GM21381 (cell line): ENCODE results near the gene KIAA1328.
"Not testable (repeated sequence)": the region's sequence is repeated elsewhere in the genome, so short reads cannot be mapped to it uniquely, and the experiment has no call there.

ENCODE experiments used
- ATAC-seq: cut with Tn5 transposase; IDR thresholded peaks from one replicate; pipeline ENCODE4 v1.9.1; 2021; ENCODE audit warnings: mild to moderate bottlenecking, moderate library complexity; ENCODE audit not compliant: unreplicated experiment

The KIAA1328 gene

DNA sequence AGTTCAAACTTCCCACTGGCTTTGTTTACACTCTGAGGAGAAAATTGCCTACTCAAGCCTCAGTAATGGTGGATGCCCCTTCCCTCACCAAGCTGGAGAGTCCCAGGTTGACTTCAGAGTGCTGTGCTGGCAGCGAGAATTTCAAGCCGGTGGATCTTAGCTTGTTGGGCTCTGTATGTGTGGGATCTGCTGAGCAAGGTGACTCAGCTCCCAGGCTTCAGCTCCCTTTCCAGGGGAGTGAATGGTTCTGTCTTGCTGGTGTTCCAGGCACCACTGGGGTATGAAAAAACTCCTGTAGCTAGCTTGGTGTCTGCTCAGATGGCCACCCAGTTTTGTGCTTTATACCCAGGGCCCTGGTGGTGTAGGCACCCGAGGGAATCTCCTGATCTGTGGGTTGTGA, 50.9 kb downstream of the KIAA1328 start:
- not testable (repeated sequence) for ATAC-seq

DNA sequence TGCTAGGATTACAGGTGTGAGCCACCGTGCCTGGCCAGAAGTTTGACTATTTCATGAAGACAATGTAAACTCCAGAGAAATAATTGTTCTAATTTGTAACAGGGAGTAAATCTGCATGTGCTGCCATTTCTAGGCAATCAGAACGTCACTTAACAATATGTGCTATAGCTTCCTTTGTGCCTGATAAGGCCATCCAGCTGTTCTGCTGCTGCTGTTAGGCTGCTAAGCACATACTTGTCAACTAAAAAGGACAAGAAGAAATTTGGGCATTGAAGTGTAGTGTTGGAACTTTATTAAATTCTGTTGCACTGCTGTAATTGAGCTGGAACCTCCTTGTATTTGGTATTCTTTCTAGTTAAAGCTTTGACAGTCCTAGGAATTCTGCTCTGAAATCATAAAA, 57.1 kb downstream of the KIAA1328 start:
- no peak for ATAC-seq

DNA sequence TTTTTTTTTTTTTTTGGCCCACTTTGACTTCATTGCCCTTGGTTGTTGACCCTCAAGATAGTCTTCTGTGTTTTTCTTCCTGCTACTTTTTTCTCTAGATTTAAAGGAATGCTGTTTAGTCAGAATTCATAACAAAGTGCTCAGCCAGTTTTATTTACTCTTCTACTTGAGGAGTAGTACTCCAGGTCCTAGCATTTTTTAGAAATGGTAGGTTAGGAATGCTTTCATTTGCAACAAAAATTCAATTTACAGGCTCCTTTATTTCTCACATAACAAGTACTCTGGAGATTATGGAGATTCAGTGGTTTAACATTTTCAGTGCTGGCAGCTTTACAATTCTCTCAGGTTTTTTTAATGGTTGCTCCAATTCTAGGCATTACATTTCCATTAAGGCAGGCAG, 58.2 kb downstream of the KIAA1328 start:
- no peak for ATAC-seq

DNA sequence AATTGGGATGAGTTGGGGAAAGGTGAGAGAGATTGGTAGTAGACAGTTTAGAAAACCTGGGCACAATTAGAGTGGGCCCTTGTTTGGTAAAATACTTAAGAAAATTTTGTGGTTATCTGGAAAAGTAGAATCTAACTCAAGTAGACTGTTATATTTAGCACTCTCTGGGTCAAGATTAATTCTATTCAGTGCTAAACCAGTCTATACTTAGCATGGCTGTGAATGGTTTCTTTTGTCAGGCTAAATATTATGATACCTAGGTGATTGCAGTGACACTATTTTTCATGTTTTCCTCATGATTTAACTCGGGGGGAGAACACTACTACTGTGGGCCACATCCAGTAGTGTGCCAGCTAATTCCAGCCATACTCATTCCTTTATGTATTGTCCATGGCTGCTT, 58.9 kb downstream of the KIAA1328 start:
- ATAC-seq, result no peak

DNA sequence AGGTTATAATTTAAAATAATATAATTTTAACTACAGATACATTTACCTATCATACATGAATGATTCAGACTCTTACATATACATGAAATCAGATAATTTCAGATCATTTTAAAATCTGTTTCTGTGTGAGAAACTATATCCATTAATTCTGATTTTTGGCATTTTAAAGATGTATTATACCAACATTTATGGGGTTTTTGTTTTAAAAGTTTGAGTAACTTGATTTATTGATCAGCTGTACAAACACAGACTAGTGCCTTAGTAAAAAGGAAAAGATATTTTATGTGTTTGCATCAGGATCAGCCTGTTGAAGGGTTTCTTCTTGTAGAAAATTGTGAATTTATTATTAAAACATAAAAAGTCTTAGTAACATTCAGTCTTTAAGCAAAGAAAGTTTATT, 59.9 kb downstream of the KIAA1328 start:
- ATAC-seq, result no peak

DNA sequence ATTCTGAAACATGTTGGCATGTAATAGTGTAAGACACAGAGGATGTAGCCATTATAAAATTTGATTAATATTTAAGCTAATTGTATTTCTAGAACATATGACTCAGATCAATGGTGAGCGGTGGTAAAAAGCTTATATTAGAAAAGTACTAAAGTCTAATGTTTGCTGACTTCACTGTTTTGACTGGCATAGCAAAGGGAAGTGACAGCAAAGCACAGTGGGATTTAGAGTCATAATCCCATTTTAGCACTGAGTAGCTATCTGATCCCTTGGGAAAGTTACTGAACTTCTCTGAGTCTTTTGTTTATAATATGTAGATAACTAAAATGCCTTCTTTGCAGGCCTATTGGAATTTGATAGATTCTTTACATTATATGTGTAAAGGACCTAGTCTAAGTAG, 60.4 kb downstream of the KIAA1328 start:
- ATAC-seq, result no peak

DNA sequence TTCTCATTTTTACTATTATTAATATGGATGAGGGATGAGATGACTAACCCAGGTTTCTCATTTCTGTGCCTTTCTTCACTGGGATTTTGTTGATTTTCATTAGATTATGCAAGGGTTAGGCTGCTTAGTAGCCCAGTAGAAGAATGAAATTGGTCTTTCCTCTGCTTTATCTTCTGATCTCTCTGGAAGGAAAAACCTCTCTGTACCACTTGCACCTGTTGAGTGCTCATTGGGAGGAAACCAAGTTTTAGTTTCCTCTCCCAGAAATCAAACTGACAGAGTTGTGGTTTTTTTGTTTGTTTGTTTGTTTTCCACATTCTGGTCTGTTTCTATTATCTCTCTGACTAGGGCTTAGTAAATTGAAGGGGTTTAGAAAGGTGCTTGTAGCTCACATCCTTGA, 60.8 kb downstream of the KIAA1328 start:
- no peak for ATAC-seq

DNA sequence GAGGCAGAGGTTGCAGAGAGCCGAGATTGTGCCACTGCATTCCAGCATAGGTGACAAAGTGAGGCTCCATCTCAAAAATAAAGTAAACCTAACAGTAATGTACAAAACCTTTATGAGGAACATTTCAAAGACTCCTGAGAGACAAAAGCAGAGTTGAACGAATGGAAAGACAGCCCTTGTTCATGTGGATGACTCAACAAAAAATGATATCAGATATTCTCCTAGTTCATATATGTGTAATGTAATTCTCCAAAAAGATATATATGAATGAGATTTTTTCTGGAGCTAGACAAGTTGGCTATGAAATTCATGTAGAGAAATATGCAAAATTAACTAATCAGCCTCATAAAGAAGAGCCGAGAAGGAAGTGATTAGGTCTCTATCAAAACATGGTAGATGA, 61.7 kb downstream of the KIAA1328 start:
- no peak for ATAC-seq

DNA sequence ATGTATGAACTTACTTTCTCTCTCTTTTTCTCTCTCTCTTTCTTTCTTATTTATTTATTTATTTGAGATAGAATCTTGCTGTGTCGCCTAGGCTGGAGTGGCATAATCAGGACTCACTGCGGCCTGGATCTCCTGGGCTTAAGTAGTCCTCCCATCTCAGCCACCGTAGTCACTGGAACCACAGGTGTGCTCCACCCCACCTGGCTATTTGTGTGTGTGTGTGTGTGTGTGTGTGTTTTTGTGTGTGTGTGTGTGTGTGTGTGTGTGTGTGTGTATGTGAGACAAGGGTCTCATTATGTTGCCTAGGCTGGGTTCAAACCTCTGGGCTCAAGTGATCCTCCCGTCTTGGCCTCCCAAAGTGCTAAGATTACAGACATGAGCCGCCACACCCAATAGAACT, 64.3 kb downstream of the KIAA1328 start:
- ATAC-seq, result no peak

DNA sequence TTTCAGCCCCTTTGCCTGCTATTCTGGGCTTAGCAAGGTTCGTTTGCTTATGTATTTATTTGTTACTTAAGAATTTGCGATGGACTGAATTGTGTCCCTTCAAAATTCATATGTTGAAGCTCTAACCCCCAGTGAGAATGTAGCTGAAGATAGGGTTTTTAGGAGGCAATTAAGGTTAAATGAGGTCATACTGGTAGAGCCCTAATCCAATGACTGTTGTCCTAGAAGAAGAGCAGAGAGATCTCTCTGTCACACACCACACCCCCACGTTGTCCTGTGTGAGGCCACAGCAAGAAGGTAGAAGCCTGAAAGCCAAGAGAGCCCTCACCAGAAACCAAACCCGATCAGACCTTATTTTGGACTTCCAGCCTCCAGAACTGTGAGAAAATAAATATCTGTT, 66.7 kb downstream of the KIAA1328 start:
- no peak for ATAC-seq

DNA sequence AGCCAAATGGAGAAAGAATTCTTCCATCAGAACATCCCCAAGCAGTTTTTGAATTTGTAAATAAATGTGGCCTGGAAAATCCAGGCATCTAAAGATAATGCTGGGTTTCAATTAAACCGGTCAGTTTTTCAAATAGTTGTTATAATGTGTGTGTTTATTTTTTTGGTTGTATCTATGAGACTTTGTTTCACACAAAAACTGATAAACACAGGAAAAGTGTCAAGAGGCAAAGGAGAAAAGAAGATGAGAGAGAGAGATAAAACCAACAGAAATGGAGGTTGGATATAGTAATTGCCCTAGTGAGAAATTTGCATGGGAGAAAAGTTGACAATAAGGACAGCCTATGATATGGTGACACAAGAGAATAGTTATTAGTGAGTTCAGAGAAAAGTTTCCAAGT, 68.3 kb downstream of the KIAA1328 start:
- ATAC-seq, result no peak

DNA sequence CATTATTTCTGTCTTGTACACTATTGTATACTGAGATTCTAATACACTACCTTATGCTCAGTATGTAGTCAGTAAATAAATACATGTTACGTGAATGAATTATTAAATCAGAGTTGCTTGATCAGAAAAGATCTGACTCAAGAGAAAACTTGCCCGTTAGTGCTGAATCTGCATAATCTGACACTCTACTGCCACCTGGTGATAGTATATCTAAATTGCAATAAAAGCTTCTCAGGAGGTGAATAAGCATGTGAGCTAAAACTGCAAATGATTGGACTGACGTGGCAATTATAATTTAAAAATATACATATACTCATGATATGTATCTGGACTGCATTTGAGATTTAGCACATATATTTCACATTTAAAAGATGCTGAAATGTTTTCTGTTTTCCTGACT, 70.4 kb downstream of the KIAA1328 start:
- ATAC-seq, result no peak

DNA sequence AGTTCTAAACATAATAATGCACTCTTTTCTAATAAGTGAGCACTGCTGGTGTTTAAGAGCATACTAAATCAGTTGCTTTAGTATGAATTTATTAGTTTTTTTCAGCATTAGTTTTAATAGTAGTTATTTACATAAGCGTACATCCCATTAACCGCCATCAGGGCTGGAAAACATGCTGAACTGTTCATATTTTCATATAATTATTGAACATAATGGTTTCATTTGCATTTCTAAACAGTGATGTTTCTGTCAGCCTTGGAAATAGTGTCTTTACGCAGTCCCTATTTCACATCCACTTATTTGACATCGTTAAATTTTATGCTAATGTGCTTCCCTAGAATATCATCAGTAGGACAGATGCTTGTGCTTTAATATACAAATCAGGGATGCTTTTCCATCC, 71.5 kb downstream of the KIAA1328 start:
- no peak for ATAC-seq

DNA sequence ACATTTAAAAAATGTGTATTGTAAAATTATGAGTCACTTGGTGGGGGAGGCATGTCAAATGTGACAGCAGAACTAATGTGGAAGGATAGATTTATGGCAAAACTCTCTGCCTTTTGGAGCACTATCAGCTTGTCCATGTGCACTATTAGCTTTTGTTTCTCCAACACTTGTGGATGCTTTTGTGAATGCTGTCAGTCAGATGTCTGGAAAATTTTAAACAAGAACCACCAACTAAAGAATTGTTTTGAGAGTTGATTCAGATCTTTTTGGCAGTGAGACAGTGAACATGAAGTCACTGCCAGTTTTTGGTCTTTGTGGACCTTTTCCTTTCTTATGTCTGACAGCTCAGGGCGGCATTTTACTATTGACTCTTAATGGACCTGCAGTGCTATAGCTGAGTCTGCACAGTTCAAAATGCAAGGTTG, 72.4 kb downstream of the KIAA1328 start:
- ATAC-seq, result no peak

DNA sequence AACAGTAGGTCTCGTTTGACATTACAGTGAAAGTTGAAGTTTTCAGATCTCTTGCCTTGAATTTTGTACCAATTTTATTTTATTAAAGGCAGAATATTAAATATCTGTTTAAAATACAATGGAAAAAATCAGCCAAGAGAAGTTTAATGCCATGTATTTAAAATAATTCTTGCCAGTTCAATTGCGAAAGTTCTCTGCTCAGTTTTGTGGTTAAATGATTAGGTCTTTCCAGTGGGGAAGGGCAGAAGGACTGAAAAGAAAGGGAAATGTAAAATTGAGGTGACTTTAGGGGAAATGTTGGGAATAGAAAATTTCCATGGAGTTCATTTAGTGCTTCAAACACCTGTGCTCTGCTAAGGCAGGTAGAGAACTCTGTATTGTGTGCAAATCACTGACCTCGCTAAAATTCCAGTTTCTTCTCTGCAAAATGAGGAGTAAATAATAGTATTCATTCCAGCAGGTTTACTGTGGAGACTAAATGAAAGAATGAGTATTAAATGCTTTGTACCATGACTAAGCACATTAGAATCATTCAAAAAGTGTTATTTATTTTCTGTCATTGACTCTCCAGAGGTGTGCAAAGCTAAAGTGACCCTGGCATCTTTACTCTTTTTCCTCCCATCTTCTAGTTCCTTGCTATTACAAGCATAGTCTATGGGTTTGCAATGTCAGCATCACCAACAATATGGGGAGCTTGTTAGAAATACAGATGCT, 74.4 kb downstream of the KIAA1328 start:
- ATAC-seq, result no peak

DNA sequence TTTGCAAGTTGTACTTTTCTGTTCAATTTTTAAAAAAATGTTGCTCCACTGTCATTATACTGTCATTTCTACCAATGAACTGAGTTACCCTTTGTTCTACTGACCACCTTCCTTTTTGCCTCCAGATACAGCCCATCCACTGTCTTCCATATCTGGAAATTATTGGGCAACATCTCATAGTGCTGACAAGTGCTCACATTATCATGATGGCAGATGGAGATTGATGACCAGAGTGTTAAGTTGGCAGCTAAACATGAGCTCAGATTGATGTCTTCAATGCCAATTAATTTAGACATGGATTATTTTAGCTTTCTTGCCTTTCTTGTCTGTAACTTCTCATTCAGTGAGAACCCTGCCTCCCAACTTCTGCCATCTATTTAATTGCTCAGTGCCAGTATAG, 76.6 kb downstream of the KIAA1328 start:
- ATAC-seq, result no peak

DNA sequence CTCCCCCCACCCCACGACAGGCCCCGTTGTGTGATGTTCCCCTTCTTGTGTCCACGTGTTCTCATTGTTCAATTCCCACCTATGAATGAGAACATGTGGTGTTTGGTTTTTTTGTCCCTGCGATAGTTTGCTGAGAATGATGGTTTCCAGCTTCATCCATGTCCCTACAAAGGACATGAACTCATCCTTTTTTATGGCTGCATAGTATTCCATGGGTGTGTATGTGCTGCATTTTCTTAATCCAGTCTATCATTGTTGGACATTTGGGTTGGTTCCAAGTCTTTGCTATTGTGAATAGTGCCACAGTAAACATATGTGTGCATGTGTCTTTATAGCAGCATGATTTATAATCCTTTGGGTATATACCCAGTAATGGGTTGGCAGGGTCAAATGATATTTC, 80.4 kb downstream of the KIAA1328 start:
- not testable (repeated sequence) for ATAC-seq

DNA sequence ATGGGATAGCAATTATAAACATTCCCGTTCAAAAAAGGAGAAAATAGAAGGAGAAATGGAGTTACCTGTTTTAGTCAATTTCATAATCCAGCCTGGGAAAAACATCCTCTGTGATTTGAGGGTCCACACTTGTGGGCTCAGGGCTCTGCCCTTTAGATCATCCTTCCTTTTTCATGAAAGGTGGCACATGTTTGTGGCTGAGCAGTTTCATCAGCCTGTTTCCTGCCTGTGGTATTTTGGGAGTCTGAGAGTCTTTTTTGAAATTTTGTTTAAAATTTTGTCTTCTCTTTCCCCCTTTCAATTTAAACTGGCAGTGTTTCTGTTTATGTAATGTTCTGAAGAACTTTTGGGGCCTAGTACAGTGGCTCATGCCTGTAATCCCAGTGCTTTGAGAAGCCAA, 84.0 kb downstream of the KIAA1328 start:
- no peak for ATAC-seq

DNA sequence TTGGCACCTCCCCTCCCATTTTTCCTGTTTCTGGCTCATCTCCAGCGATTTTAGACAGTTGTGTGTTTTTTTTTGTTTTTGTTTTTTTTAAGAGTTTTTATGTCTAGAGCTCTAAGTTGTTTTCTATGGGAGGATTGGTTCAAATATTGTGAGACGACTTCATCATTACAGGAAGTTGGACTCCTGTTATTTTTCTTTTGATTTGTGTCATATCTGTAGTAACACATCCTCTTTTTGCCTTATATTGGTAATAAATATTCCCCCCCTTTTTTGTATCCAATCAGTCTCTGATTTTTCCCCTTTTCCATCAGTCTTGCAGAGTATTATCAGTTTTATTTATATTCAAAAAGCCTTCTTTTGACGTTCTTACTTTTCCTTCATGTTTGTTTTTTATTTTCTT, 89.0 kb downstream of the KIAA1328 start:
- no peak for ATAC-seq

DNA sequence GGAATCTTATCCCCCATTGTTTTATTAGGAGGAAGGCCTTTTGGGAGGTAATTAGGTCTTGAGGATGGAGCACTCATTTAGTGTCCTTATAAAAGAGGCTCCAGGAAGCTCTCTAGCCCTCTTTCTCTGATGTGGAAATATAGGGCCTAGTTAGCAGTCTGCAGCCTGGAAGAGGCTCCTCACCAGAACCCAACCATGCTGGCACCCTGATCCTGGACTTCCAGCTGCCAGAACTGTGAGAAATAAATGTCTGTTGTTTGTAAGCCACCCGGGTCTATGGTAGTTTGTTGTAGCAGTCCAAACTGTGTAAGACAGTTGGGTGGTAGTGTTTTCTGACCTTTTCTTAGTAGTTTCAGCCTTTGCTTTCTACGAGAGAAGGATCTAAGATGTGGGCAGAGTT, 100.7 kb downstream of the KIAA1328 start:
- no peak for ATAC-seq

DNA sequence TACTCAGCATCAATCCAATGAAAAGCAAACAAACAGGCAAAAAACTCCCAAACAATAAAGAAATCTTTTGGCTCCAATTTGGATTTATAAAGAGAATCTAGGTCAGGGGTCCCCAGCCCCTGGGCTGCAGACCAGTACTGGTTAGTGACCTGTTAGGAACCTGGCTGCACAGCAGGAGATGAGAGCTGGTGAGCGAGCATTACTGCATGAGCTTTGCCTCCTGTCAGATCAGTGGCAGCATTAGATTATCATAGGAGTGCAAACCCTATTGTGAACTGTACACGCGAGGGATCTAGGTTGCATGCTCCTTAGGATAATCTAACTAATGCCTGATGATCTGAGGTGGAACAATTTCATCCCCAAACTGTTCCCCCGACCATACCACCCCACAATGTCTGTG, 102.2 kb downstream of the KIAA1328 start:
- no peak for ATAC-seq

DNA sequence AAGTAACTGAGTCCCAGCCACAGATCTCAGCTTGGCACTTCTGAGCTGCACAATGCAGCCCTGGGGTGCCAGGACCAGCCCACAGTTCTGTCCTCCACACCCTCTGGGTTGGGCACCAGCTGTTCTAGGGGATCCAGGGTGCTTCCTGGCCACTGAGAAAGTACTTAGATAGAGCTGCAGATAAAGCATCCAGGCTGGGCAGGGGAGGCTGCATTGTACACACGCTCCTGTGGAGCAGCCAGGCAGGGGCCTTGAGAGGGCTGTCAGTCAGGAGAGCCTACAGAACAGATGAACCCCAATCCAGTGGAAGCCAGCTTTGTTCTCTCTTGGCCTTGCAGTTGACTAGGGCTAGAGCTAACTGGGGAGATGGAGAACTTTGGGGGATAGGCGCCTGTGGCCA, 104.6 kb downstream of the KIAA1328 start:
- no peak for ATAC-seq

DNA sequence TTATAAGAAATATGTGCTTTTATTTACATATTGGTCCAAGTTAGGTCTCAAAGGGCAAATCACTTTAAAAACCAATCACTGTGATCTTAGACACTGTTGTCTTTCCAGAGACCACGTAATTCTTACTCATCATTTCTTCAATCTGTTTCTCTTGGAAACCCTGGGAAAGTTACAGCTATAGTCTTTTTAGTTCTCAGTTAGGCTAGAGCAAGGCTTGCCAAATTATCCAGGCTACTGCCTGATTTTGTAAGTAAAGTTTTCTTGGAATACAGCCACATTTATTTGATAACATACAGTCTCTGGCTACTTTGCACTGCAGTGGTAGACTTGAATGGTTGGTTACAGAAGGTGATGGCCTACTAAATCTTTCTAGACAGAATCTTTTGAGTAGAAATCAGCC, 106.0 kb downstream of the KIAA1328 start:
- no peak for ATAC-seq
